Type B pancreatic cell (in vitro differentiated cells): ENCODE measurements around the gene IRF8. TPM values are rescaled to one million over a fixed set of nuclear protein-coding genes. Genes with fewer than 3 reads are reported as not detected.

Source experiments
- DNase-seq: peaks from one replicate; pipeline ENCODE4 v3.0.0; 2021; ENCODE audit warnings: mixed read lengths; ENCODE audit not compliant: unreplicated experiment; ENCODE audit errors: extremely low spot score
- H3K27ac Mint-ChIP-seq: 2 replicates; pipeline ENCODE4 v1.8.0; 2021; ENCODE audit warnings: mild to moderate bottlenecking, mixed read lengths
- H3K27me3 Mint-ChIP-seq: 2 replicates; pipeline ENCODE4 v1.8.0; 2021; ENCODE audit warnings: mixed read lengths
- H3K36me3 Mint-ChIP-seq: 2 replicates; pipeline ENCODE4 v1.8.0; 2021; ENCODE audit warnings: mixed read lengths
- H3K4me1 Mint-ChIP-seq: one replicate; pipeline ENCODE4 v1.8.0; 2021; ENCODE audit warnings: mixed read lengths; ENCODE audit not compliant: unreplicated experiment
- H3K4me3 Mint-ChIP-seq: 2 replicates; pipeline ENCODE4 v1.8.0; 2021; ENCODE audit warnings: mild to moderate bottlenecking, mixed read lengths
- H3K9me3 Mint-ChIP-seq: 2 replicates; pipeline ENCODE4 v1.8.0; 2021; ENCODE audit warnings: mixed read lengths
- total RNA-seq: library from RNA; stranded (reverse); gene quantifications from 2 replicates; pipeline ENCODE4 v1.2.1, GENCODE V29; 2021; ENCODE audit warnings: low replicate concordance
- TF ChIP-seq, protein P1 (sequence below): fragments of 200-600 bp; sonication (generic); conservative IDR thresholded peaks from 2 replicates; pipeline ENCODE4 v1.5.0; 2021; ENCODE audit warnings: antibody characterized with exemption, mild to moderate bottlenecking

IRF8 gene
- total RNA-seq, 1 donor from 2014 or later = 12.6 TPM

DNA sequence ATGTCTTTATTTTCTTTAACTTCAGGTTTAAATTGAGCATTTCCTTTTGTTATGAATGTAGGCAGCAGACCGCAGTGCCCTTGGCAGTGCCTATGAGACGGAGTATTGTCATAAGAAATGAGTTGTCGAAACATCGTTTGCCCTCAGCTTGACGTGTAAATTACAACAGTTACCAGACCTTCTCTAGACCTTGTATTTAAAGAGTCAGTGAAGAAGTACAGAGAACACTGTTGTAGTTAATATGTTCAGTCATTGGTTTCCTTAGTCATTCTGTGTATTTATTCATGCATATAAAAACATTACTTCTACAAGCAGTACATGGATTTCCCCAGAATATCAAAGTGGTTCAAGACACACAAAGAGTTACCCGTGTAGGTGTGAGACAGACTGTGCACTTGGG lies 19.0 kb downstream of the IRF8 start:
- no peak overlapping the region for H3K4me3 Mint-ChIP-seq
- DNase-seq = no peak

DNA sequence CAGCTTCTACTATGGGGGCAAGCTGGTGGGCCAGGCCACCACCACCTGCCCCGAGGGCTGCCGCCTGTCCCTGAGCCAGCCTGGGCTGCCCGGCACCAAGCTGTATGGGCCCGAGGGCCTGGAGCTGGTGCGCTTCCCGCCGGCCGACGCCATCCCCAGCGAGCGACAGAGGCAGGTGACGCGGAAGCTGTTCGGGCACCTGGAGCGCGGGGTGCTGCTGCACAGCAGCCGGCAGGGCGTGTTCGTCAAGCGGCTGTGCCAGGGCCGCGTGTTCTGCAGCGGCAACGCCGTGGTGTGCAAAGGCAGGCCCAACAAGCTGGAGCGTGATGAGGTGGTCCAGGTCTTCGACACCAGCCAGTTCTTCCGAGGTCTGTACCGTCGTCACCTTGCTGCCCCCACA lies 19.5 kb downstream of the IRF8 start:
- Mint-ChIP-seq H3K4me3 (no peak overlapping the region), H3K27ac (no peak overlapping the region), H3K27me3 (peaks cover 22% of the 10 kb centered on the region), H3K9me3 (no peaks in the 10 kb centered on the region), H3K36me3 (no peaks in the 10 kb centered on the region), H3K4me1 (peaks cover 4% of the 10 kb centered on the region)
- no peak for DNase-seq
- TF ChIP-seq, protein P1, sequence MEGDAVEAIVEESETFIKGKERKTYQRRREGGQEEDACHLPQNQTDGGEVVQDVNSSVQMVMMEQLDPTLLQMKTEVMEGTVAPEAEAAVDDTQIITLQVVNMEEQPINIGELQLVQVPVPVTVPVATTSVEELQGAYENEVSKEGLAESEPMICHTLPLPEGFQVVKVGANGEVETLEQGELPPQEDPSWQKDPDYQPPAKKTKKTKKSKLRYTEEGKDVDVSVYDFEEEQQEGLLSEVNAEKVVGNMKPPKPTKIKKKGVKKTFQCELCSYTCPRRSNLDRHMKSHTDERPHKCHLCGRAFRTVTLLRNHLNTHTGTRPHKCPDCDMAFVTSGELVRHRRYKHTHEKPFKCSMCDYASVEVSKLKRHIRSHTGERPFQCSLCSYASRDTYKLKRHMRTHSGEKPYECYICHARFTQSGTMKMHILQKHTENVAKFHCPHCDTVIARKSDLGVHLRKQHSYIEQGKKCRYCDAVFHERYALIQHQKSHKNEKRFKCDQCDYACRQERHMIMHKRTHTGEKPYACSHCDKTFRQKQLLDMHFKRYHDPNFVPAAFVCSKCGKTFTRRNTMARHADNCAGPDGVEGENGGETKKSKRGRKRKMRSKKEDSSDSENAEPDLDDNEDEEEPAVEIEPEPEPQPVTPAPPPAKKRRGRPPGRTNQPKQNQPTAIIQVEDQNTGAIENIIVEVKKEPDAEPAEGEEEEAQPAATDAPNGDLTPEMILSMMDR = no peak

More for the DNA sequence above, 19.0 kb downstream of the IRF8 start:
- peaks cover 22% of the 10 kb centered on the region for H3K27me3 Mint-ChIP-seq
- no peak overlapping the region for H3K27ac Mint-ChIP-seq
- TF ChIP-seq, protein P1 = no peak
- H3K4me1 Mint-ChIP-seq = peaks cover 7% of the 10 kb centered on the region
- no peaks in the 10 kb centered on the region for H3K9me3 Mint-ChIP-seq
- H3K36me3 Mint-ChIP-seq = no peaks in the 10 kb centered on the region

DNA sequence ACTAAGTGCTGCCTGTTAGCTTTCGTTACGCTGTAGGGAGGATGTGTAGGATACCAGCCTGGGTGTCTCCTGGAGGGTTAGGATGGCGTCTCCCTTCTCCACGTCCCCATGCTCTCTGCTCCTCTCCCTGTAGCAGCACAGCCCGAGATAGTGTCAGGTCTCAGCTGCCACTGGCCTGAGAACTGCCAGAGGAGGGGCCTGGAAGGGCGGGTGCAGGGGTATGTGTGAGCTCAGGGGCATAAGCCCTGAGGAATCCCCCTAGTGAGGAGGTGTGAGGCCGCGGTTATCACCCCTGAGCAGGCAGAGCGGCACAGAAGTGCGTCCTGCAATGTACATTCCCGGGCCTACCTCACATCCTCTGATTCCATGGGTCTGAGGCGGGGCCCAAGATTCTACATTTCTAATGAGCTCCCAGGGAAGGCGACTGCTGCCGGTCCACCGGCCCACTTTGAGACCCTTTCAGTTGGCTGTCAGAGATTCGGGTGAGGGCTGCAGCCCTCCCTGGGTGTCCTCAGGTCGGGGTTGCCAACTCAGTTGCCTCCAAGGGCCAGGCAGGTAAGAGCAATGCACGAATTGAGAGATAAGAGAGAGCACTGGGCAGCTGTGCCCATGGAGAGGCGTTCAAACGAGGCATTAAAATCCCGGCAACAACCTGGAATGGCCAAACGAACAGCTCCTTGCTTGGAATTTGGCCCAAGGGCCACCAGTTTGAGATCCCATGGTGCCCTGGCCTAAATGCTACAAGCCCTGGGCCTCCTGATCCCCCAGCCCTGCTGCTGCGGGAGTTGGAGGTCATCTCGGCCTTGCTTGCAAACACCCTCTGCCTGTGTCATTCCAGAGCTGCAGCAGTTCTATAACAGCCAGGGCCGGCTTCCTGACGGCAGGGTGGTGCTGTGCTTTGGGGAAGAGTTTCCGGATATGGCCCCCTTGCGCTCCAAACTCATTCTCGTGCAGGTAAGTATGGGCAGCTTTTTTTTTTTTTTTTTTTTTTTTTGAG lies 20.6 kb downstream of the IRF8 start:
- peaks cover 28% of the 10 kb centered on the region for H3K27me3 Mint-ChIP-seq
- no peak overlapping the region for H3K27ac Mint-ChIP-seq
- TF ChIP-seq, protein P1 = no peak
- H3K4me3 Mint-ChIP-seq = peak overlapping the region; percentile 52
- DNase-seq = no peak
- H3K36me3 Mint-ChIP-seq = peaks cover 3% of the 10 kb centered on the region
- peaks cover 4% of the 10 kb centered on the region for H3K4me1 Mint-ChIP-seq
- H3K9me3 Mint-ChIP-seq = no peaks in the 10 kb centered on the region

DNA sequence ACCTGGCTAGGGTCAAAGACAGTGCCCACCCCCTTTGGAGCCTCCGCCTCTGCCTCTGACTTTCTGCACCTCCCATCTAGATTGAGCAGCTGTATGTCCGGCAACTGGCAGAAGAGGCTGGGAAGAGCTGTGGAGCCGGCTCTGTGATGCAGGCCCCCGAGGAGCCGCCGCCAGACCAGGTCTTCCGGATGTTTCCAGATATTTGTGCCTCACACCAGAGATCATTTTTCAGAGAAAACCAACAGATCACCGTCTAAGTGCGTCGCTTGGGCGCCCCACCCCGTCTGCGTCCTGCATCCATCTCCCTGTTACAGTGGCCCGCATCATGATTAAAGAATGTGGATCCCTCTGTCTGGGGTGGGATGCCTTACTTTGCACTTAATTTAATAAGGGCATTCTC lies 22.1 kb downstream of the IRF8 start:
- H3K4me3 Mint-ChIP-seq = no peak overlapping the region
- H3K27ac Mint-ChIP-seq = no peak overlapping the region
- TF ChIP-seq, protein P1 = no peak
- no peak for DNase-seq
- peaks cover 4% of the 10 kb centered on the region for H3K4me1 Mint-ChIP-seq
- H3K27me3 Mint-ChIP-seq = peaks cover 39% of the 10 kb centered on the region
- H3K36me3 Mint-ChIP-seq = peaks cover 3% of the 10 kb centered on the region
- no peaks in the 10 kb centered on the region for H3K9me3 Mint-ChIP-seq

DNA sequence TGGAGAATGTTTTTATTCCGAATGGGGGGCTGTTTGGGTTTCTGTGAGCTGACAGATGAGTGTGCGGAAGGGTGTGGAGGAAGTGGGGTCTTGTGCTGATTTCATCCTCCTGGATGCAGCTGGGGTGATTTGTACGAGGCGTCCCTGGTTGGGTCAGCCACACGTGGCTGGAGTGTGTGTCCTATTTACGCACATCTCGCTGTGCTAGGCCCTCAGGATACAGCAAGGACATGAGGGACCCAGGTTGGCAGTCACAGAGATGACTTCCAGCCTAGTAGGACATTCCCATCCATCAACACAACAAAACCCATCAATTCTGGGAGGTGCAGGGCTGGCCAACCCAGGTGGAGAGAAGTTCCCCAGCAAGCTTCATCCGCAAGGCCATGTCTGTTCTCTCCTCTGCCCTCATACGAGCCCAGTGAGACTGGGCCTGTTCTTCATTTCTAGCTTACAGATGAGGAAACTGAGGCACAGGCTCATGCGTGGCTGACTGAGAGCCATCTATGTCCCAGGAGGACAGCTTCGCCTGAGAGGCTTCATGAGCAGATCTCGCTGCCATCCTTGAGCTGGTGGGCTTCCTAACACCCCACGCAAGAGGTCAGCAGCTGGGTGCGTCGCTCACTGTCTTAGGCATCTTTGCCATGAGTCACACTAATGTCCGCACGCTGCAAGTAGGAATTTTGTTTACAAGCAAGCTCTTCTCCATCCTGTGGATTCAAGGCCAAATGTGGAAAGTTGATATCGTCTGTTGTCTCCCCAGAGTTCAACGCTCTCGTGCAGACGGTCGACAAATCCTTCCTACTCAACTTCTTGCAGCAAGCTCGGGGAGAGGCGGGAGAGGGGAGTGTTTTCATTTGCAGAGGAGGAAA lies 24.4 kb downstream of the IRF8 start:
- Mint-ChIP-seq H3K9me3 (no peaks in the 10 kb centered on the region), H3K27ac (peak overlapping the region; percentile 22), H3K4me3 (no peak overlapping the region), H3K27me3 (peaks cover 40% of the 10 kb centered on the region), H3K36me3 (peaks cover 3% of the 10 kb centered on the region), H3K4me1 (peaks cover 12% of the 10 kb centered on the region)
- no peak for DNase-seq
- TF ChIP-seq, protein P1 = no peak
